ENCODE measurements around the gene NFILZ.

- no peak for TF ChIP-seq EZH2 (IDR thresholded peaks at IDR 0.05)
- no peak for TF ChIP-seq POLR2AphosphoS5 (IDR thresholded peaks at IDR 0.05; ENCODE audit: borderline replicate concordance, low read depth, low read length)
These were observed 11.7 kb upstream of the NFILZ start for GRCh38 chr19:8618751-8619150.
